CD14-positive monocyte (primary cell): ENCODE results near the gene LHX3. TPM values are rescaled to one million over a fixed set of nuclear protein-coding genes. Genes with fewer than 3 reads are reported as not detected.

Source experiments
- DNase-seq, 3 donors: peaks; one replicate each; pipeline ENCODE4 v3.0.0-alpha.2; 2011 to 2022
- H2AFZ ChIP-seq: 2 replicates; pipeline ENCODE4 v1.6.0; 2012; ENCODE audit warnings: mild to moderate bottlenecking, low read depth, low read length, inconsistent platforms; ENCODE audit not compliant: insufficient read depth, poor library complexity, severe bottlenecking
- H3K27ac ChIP-seq, 2 donors: 1 replicate in 1 of 2; 2 replicates in 1 of 2; pipeline ENCODE4 v1.5.1; 2012 to 2013; ENCODE audit warnings: low read length in 2 of 2, control low read depth in 1 of 2, inconsistent platforms in 1 of 2, low read depth in 1 of 2, mild to moderate bottlenecking in 1 of 2
- H3K27me3 ChIP-seq, 2 donors: one replicate each; pipeline versions ENCODE4 v1.6.0 to v1.6.1; 2011 to 2013; ENCODE audit warnings: low read length in 2 of 2; ENCODE audit not compliant: control insufficient read depth in 2 of 2, insufficient read depth in 2 of 2
- H3K36me3 ChIP-seq, 2 donors: replicated peaks in 1 of 2; 1 replicate in 1 of 2; 2 replicates in 1 of 2; pipeline versions ENCODE4 v1.5.1 to v1.6.1; 2012 to 2013; ENCODE audit warnings: low read length in 2 of 2, control low read depth in 1 of 2, inconsistent platforms in 1 of 2, mild to moderate bottlenecking in 1 of 2; ENCODE audit not compliant: insufficient read depth in 2 of 2, control insufficient read depth in 1 of 2
- H3K4me1 ChIP-seq, 2 donors: 1 replicate in 1 of 2; 2 replicates in 1 of 2; pipeline versions ENCODE4 v1.5.1 to v1.6.1; 2012 to 2013; ENCODE audit warnings: low read length in 2 of 2, control low read depth in 1 of 2, inconsistent platforms in 1 of 2, mild to moderate bottlenecking in 1 of 2, moderate library complexity in 1 of 2; ENCODE audit not compliant: insufficient read depth in 2 of 2, control insufficient read depth in 1 of 2
- H3K4me2 ChIP-seq: replicated peaks from 2 replicates; pipeline ENCODE3; 2012; ENCODE audit warnings: low read length, moderate library complexity, mild to moderate bottlenecking; ENCODE audit not compliant: poor library complexity, severe bottlenecking; ENCODE audit errors: extremely low read depth
- H3K4me3 ChIP-seq, 3 experiments: fragments of 200-600 bp in 1 of 3; sonication (generic) in 1 of 3; replicated peaks in 1 of 3; 1 replicate in 2 of 3; 2 replicates in 1 of 3; pipeline ENCODE4 v1.5.1; 2011 to 2013; ENCODE audit warnings: low read length in 3 of 3, mild to moderate bottlenecking in 3 of 3, control low read depth in 2 of 3, low read depth in 2 of 3, inconsistent platforms in 1 of 3, moderate library complexity in 1 of 3
- H3K79me2 ChIP-seq: 2 replicates; pipeline ENCODE4 v1.6.0; 2012; ENCODE audit warnings: mild to moderate bottlenecking, control low read depth, inconsistent platforms, low read length, moderate library complexity; ENCODE audit not compliant: insufficient read depth
- H3K9ac ChIP-seq: 2 replicates; pipeline ENCODE4 v1.6.0; 2017; ENCODE audit warnings: low read length, mild to moderate bottlenecking; ENCODE audit not compliant: insufficient read depth, poor library complexity, severe bottlenecking
- H3K9me3 ChIP-seq, 2 donors: replicated peaks in 1 of 2; 1 replicate in 1 of 2; 2 replicates in 1 of 2; pipeline versions ENCODE4 v1.5.1 to v1.6.1; 2012 to 2013; ENCODE audit warnings: low read length in 2 of 2, control low read depth in 1 of 2; ENCODE audit not compliant: control insufficient read depth in 1 of 2, insufficient read depth in 1 of 2
- H4K20me1 ChIP-seq: 2 replicates; pipeline ENCODE4 v1.6.0; 2012; ENCODE audit warnings: mild to moderate bottlenecking, low read length, control low read depth, moderate library complexity; ENCODE audit not compliant: insufficient read depth
- H3K27ac Mint-ChIP-seq, 7 donors: one replicate each; pipeline ENCODE4 v1.8.0; 2020; ENCODE audit warnings: mild to moderate bottlenecking in 7 of 7, mixed read lengths in 7 of 7, moderate library complexity in 6 of 7, inconsistent platforms in 2 of 7
- H3K27me3 Mint-ChIP-seq, 3 donors: one replicate each; pipeline ENCODE4 v1.8.0; 2021 to 2022; ENCODE audit warnings: low read depth in 3 of 3, mild to moderate bottlenecking in 3 of 3, mixed read lengths in 3 of 3, moderate library complexity in 3 of 3, inconsistent platforms in 1 of 3
- H3K36me3 Mint-ChIP-seq, 2 donors: one replicate each; pipeline ENCODE4 v1.8.0; 2020; ENCODE audit warnings: mixed read lengths in 2 of 2, inconsistent platforms in 1 of 2, mild to moderate bottlenecking in 1 of 2
- H3K4me1 Mint-ChIP-seq: one replicate; pipeline ENCODE4 v1.8.0; 2020; ENCODE audit warnings: mild to moderate bottlenecking, mixed read lengths
- H3K4me3 Mint-ChIP-seq, 2 donors: one replicate each; pipeline ENCODE4 v1.8.0; 2020; ENCODE audit warnings: mild to moderate bottlenecking in 2 of 2, mixed read lengths in 2 of 2, moderate library complexity in 1 of 2
- H3K9me3 Mint-ChIP-seq, 7 donors: one replicate each; pipeline ENCODE4 v1.8.0; 2020 to 2022; ENCODE audit warnings: mixed read lengths in 7 of 7, mild to moderate bottlenecking in 6 of 7, moderate library complexity in 6 of 7, inconsistent platforms in 2 of 7
- CTCF ChIP-seq: fragments of 200-600 bp; IDR thresholded peaks from one replicate; pipeline ENCODE4 v1.8.0; 2022; ENCODE audit warnings: antibody characterized with exemption, mild to moderate bottlenecking
- WGBS: methylation state at CpG from one replicate; pipeline ENCODE4 v1.1.5; 2013; ENCODE audit warnings: missing lambda C conversion rate; ENCODE audit not compliant: insufficient coverage; 5-methylcytosine and 5-hydroxymethylcytosine counted together
- intact Hi-C, 2 donors: fragments of 100-400 bp; cut with micrococcal nuclease; formaldehyde crosslinking; loops; one replicate each; pipeline versions ENCODE4 v1.15.0 to v1.15.1; 2023
- polyA plus RNA-seq, 3 donors: library from polyadenylated mRNA; depleted of rRNA in 1 of 3; unstranded in 2 of 3; stranded (reverse) in 1 of 3; fragments of 300-500 nt in 2 of 3; fragments of >200 nt in 1 of 3; fragmentation: Illumina TruSeq in 2 of 3; gene quantifications; 1 replicate in 2 of 3; 2 replicates in 1 of 3; pipeline ENCODE4 v1.2.3, GENCODE V29; 2012 to 2021

Gene LHX3
- polyA plus RNA-seq, 3 donors: not detected

DNA sequence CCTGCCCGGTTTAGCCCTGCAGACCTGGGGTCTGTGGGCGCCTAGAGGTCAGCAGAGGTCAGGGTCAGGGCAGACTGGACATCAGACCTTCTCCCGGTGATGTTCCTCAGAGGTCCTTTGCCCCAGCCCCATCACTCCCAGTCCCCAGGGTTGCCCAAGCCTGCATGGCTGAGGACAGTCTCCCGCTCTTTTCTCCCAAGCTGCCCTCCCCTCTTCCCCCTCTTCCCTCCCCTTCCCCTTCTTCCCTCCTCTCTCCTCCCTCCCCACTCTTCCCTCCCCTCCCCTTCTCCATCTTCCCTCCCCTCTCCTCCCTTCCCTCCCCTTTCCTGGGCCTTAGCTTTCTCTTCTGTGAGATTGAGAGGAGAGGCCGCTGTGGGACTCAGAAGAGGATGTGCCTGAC is 10.4 kb downstream of the LHX3 start:
- Histone ChIP-seq H3K9me3 (peaks cover 0 to 12% of the 10 kb centered on the region in 2 donors), H3K36me3 (no peaks in the 10 kb centered on the region), H4K20me1 (no peaks in the 10 kb centered on the region), H3K27me3 (peaks cover 33 to 90% of the 10 kb centered on the region in 2 donors), H3K9ac (no peak overlapping the region), H3K79me2 (no peaks in the 10 kb centered on the region), H3K4me2 (no peak overlapping the region), H3K4me3 (no peak overlapping the region), H3K4me1 (no peaks in the 10 kb centered on the region), H2AFZ (no peak overlapping the region), H3K27ac (no peak overlapping the region)
- Mint-ChIP-seq H3K4me3 (peak overlapping the region in 1 of 2 donors; percentile 60), H3K4me1 (no peaks in the 10 kb centered on the region), H3K27me3 (peaks cover 78 to 96% (median 81%) of the 10 kb centered on the region in 3 donors), H3K36me3 (peaks cover 0 to 3% of the 10 kb centered on the region in 2 donors), H3K27ac (no peak overlapping the region), H3K9me3 (peaks cover 0 to 10% (median 2%) of the 10 kb centered on the region in 7 donors)
- 4% methylated on average over 4 of the region's 5 CpGs for WGBS
- TF ChIP-seq CTCF: no peak
- no peak for DNase-seq
- intact Hi-C loops: no loop called here

- 3% methylated on average over 38 of the region's 45 CpGs for WGBS
- Histone ChIP-seq H3K9ac (no peak overlapping the region), H3K9me3 (peaks cover 0 to 12% of the 10 kb centered on the region in 2 donors), H3K27ac (no peak overlapping the region), H2AFZ (no peak overlapping the region), H3K4me1 (no peaks in the 10 kb centered on the region), H3K4me3 (no peak overlapping the region), H3K36me3 (no peaks in the 10 kb centered on the region), H3K4me2 (no peak overlapping the region), H3K27me3 (peaks cover 33 to 93% of the 10 kb centered on the region in 2 donors), H3K79me2 (no peaks in the 10 kb centered on the region), H4K20me1 (no peaks in the 10 kb centered on the region)
- peaks cover 0 to 3% of the 10 kb centered on the region in 2 donors for H3K36me3 Mint-ChIP-seq
- no peak overlapping the region for H3K27ac Mint-ChIP-seq
- peaks cover 0 to 10% (median 2%) of the 10 kb centered on the region in 7 donors for H3K9me3 Mint-ChIP-seq
- peak overlapping the region in 1 of 2 donors; percentile 42 for H3K4me3 Mint-ChIP-seq
- H3K4me1 Mint-ChIP-seq: no peaks in the 10 kb centered on the region
- TF ChIP-seq CTCF: no peak
- DNase-seq: no peak
- intact Hi-C loops: no loop called here
- peaks cover 75 to 97% (median 80%) of the 10 kb centered on the region in 3 donors for H3K27me3 Mint-ChIP-seq
These were observed 11.0 kb downstream of the LHX3 start for GRCh38 chr9:136193891-136194279.
